Middle frontal gyrus (tissue), 1 donor: ENCODE data around the gene TRIM13.

Experiments used
- DNase-seq: peaks from one replicate; pipeline ENCODE4 v3.0.0-alpha.2; 2015; ENCODE audit warnings: low spot score; ENCODE audit errors: extremely low spot score

Gene TRIM13

DNA sequence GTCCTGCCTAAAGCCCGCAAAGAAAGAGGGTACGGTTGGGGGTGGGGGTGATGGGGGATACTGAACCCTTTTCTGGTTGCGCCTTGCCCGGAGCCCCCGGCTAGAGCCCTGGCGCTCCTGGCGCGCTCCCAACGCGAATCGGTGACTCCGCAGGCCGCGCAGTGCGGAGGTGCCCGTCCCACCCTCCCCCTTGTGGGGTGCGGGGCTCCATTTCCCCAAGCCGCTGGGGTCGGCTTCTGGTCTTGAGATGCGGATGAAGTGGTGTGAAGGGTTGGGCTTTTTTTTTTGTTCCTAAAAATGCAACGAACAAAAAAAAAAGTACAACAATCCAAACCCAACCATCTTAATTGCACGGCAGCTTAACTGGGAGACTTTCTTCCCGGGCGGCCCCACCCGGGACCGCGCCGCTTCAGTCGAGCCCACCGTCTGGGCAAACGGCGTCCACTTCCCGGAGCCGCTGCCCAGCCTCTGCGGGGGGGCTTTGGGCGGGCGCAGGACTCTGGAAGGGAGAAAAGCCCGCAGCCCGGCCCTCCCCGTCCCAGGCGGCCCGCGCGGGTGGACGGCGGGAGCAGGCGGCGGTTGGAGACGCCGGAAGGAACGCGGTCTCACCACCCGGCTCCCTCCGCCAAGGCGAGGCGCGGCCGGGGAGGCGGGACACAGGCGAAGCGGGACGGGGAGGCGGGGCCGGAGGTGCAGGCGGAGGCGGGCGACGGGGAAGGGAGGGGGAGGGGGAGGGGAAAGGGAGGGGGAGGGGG lies 504 bp upstream of the TRIM13 start:
- DNase-seq: peak; percentile 73

- DNase-seq: no peak
Observed at GRCh38 chr13:49997955-49998354, 1.1 kb downstream of the TRIM13 start.

DNA sequence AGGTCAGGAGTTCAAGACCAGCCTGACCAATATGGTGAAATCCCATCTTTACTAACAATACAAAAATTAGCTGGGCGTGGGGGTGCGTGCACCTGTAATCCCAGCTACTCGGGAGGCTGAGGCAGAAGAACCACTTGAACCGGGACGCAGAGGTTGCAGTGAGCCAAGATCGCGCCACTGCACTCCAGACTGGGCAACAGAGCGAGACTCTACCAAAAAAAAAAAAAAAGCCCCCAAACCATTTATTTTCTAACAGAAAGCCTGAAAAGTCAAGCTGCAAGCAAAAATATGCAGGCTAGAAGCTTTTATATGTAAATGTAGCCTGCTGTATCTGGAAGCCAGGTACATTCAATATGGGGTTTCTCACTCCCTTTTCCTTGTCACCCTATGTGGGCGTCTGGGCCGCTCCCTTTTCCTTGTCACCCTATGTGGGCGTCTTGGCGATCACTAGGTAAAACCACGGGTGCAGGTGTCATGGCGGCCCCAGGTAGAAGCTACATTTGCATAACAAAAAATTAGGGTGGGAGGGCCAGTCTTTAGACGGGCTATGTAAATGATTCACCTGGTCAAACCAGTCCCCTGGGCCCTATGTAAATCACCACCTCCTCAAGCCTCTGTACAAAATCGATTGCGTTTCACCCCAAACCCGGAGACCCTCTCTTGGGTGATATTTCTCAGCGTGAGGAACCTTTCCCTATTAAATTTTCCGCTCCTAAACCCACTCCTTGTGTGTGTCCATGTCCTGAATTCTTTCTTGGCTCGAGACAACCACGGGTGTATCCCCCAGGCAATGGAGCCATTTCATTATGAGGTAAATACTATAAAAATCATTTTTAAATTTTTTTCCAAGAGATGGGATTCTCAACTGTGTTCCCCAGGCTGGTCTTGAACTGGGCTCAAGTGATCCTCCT lies 2.1 kb downstream of the TRIM13 start:
- DNase-seq: no peak

GRCh38 chr13:50001287-50001686 lies 4.4 kb downstream of the TRIM13 start:
- DNase-seq: no peak

DNA sequence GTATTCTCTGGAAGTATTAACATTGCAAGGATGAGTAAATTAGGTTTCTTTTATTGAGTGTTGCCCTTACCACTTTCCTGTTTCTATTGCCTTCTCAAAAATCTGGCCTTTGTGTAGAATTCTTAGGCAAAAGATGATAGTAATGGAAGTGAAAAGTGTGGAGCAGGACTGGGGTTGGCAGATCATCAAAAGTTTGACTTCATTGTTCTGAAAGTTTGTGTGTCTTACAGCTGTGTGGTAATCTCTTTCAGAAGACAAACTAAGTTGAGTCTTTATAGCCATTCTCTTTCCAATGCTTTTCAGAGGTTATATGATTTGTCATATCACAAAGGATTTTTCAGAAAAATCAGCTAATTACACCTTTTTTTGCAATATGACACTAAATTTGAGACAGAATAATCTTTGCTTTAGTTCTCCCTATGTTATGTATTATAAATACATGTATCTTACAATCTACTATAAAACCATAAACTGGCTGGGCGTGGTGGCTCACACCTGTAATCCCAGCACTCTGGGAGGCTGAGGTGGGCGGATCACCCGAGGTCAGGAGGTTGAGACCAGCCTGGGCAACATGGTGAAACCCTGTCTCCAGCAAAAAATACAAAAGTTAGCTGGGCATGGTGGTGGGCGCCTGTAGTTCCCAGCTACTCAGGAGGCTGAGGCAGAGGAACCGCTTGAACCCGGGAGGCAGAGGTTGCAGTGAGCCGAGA lies 9.7 kb downstream of the TRIM13 start:
- no peak for DNase-seq

GRCh38 chr13:50011461-50011860 lies 14.6 kb downstream of the TRIM13 start:
- DNase-seq: no peak

- no peak for DNase-seq
Observed at GRCh38 chr13:50012396-50013169, 15.7 kb downstream of the TRIM13 start.

DNA sequence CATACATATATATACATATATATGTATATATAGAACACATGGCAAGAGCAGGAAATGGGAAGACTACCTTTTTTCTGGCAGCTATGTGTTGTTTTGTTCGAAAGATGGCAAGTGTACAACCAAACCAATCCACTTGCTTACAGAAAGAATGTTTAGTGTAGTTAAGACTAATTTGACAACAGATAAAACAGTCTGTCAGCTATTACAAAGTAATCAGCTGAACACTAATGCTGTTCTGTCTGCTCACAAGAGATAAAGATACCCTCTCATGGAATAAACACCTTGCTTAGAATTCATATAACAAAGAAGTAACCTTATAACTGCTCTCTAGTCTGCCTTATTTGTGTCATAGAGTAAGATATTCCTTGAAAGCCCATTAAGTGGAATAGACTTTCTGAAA lies 17.5 kb downstream of the TRIM13 start:
- no peak for DNase-seq

DNA sequence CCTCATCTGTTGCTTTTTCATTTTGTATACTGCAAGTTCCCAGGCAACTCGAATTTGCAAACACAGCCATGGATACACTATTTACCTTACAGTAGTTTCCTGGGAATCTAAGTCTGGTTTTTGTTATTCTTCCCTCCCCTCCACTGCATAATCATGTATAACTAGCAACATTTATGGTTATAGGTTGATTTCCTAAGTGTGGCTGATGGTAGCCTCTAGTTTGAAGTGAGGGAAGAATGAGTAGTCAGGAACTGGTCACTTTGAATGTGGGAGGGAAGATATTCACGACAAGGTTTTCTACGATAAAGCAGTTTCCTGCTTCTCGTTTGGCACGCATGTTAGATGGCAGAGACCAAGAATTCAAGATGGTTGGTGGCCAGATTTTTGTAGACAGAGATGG lies 18.4 kb downstream of the TRIM13 start, which contains the start of gene KCNRG:
Gene KCNRG (plus strand): TSS at position 187 of the 400 bp plus-strand sequence. CDS start 50 bp downstream, at position 237.
- no peak for DNase-seq

- DNase-seq: no peak
Observed at GRCh38 chr13:50015750-50016149, 18.9 kb downstream of the TRIM13 start.

GRCh38 chr13:50016444-50016843 lies 19.6 kb downstream of the TRIM13 start:
- no peak for DNase-seq

- no peak for DNase-seq
Observed at GRCh38 chr13:50017819-50018218, 21.0 kb downstream of the TRIM13 start.

- no peak for DNase-seq
Observed at GRCh38 chr13:50025436-50025835, 28.6 kb downstream of the TRIM13 start.

GRCh38 chr13:50026788-50027473 lies 30.1 kb downstream of the TRIM13 start:
- DNase-seq: no peak

GRCh38 chr13:50030315-50030714 lies 33.5 kb downstream of the TRIM13 start:
- DNase-seq: no peak

DNA sequence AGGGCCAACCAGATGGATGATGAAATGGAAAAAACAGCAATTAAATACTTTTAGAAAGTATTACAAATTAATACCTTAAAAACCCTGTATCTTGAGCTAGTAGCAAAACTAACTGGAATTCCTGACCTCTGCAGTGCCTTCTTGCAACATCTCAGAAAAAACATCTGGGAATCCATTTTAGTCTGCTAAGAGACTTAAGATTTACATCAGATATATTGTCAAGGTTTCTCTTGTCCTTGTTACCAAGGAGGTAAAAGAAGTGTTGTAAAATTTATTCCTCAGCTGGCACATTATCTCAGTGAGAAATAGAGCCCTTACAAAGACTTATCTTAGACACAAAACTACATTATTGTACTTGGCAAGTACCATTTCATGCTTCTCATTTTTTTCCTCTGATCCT lies 36.9 kb downstream of the TRIM13 start:
- DNase-seq: no peak

DNA sequence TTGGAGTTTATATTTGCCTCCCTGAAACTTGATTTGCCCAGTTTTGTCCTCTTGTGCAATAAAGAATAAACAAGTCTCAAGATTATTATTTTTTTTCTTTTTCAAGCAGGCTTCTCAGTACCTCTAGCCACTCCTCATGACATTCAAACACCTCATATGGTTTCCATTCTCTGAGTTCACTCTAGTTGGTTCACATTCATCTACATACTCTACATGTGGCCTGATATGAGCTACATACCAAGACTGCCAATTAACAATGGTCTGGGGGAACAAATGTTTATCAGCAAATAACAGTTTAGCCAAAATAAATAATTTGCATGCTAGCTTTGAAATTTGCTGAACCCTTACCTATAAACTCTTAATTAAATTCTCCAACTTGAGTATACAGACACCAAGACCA lies 40.9 kb downstream of the TRIM13 start:
- no peak for DNase-seq

GRCh38 chr13:50038266-50038665 lies 41.4 kb downstream of the TRIM13 start:
- no peak for DNase-seq

DNA sequence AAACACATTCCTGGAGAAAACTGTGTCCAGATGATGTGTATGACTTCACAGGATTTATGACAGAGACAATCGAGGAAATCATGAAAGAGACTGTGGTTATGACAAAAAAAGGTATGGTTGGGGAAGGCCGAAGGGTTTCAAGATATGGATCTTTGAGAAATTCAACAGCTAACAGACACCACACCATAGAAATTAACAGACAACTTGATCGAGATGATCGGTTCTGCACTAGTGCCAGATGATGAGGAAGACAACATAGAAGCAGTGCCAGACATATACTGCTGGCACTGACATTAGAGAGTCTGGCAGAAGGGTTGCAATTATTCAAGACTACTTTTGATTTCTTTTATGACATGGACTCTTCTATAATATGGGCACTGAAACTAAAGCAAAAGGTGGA lies 55.6 kb downstream of the TRIM13 start:
- no peak for DNase-seq

DNA sequence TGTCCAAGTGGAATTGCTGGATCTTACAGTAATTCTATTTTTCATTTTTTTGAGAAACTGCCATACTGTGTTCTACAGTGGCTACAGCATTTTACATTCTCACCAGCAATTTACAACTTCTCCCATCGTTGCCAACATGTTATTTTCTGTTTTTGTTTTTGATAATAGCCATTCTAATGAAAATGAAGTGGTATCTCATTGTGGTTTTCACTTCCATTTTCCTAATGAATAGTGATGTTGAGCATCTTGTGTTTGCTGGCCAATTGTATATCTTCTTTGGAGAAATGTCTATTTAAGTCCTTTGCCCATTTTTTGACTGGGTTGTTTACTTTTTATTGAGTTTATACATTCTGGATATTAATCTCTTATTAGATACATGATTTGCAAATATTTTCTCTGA lies 57.0 kb downstream of the TRIM13 start:
- no peak for DNase-seq
